ENCODE results near the gene AGAP3. TPM values are rescaled to one million over a fixed set of nuclear protein-coding genes. Genes with fewer than 3 reads are reported as not detected.

The AGAP3 gene
- total RNA-seq, 1 donor from 2014 or later, result 206 TPM

DNA sequence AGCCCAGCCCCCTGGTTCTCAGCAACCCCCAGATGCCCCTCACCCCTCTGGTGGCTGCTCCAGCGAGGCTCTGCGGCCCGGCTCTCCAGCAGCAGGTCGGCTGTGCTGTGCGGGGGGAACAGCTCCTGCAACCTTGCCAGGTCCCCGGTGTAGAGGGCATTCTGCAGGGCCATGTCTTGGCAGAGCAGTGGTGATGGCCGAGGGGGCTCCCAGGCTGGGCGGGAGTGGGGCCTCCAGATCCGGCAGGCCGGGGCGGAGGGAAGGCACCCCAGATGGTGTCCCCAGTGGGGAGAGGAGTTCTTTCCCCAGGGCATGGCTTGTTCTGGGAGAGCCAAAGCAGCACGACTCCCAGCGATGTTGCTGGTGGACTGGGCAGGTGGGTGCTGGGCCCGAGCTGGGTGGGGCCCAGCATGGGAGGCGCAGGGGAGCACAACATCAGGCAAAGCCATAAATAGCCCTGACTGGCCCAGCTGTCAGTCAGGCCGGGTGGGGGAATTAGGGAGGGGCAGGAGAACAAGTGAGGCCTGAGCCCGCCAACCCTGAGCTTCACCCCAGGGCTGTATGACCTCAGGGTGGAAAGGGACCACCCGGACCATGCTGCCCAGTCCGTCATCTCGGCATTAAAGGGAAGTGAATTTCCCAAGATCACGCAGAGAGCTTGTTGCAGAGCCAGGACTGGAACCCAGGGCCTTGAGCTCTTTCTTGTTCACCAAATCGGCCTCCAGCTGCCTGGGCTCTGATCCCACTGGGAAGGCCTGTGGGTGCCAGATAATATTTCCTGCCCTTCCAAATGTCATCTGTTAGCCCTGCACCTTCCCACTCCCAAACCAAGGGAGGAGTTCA is 101.4 kb downstream of the AGAP3 start:
- Mint-ChIP-seq H3K27ac (ENCODE audit: unreplicated experiment) (no peak overlapping the region), H3K4me1 (ENCODE audit: unreplicated experiment) (peaks cover 17% of the 10 kb centered on the region), H3K27me3 (ENCODE audit: unreplicated experiment) (peaks cover 13% of the 10 kb centered on the region), H3K4me3 (ENCODE audit: unreplicated experiment) (no peak overlapping the region), H3K9me3 (ENCODE audit: unreplicated experiment) (no peaks in the 10 kb centered on the region), H3K36me3 (ENCODE audit: low read depth, unreplicated experiment) (no peaks in the 10 kb centered on the region)
- DNase-seq (ENCODE audit: low spot score), result no peak
- TF ChIP-seq CTCF (IDR thresholded peaks at IDR 0.05; ENCODE audit: unreplicated experiment), result no peak

GRCh38 chr7:151188252-151188542 is 101.9 kb downstream of the AGAP3 start:
- no peak for TF ChIP-seq CTCF (IDR thresholded peaks at IDR 0.05; ENCODE audit: unreplicated experiment)
- H3K27ac Mint-ChIP-seq (ENCODE audit: unreplicated experiment), result no peak overlapping the region
- no peak for DNase-seq (ENCODE audit: low spot score)
- H3K27me3 Mint-ChIP-seq (ENCODE audit: unreplicated experiment), result peaks cover 13% of the 10 kb centered on the region
- H3K4me3 Mint-ChIP-seq (ENCODE audit: unreplicated experiment), result no peak overlapping the region
- peaks cover 17% of the 10 kb centered on the region for H3K4me1 Mint-ChIP-seq (ENCODE audit: unreplicated experiment)
- no peaks in the 10 kb centered on the region for H3K9me3 Mint-ChIP-seq (ENCODE audit: unreplicated experiment)
- H3K36me3 Mint-ChIP-seq (ENCODE audit: low read depth, unreplicated experiment), result no peaks in the 10 kb centered on the region

DNA sequence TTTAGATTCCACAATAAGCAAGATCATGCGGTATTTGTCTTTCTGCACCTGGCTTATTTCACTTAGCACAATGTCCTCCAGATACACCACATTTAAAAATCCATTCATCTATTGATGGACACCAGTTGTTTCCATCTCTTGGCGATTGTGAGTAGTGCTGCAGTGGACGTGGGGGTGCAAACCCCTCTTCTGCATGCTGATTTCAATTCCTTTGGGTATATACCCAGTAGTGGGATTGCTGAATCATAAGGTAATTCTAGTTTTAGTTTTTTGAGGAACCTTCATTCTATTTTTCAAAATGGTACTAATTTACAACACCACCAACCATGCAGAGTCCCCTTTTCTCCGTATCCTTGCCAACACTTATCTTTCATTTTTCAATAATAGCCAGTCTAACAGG is 102.8 kb downstream of the AGAP3 start:
- Mint-ChIP-seq H3K4me3 (ENCODE audit: unreplicated experiment) (no peak overlapping the region), H3K27ac (ENCODE audit: unreplicated experiment) (no peak overlapping the region), H3K9me3 (ENCODE audit: unreplicated experiment) (no peaks in the 10 kb centered on the region), H3K27me3 (ENCODE audit: unreplicated experiment) (peaks cover 13% of the 10 kb centered on the region), H3K4me1 (ENCODE audit: unreplicated experiment) (peaks cover 17% of the 10 kb centered on the region), H3K36me3 (ENCODE audit: low read depth, unreplicated experiment) (no peaks in the 10 kb centered on the region)
- no peak for TF ChIP-seq CTCF (IDR thresholded peaks at IDR 0.05; ENCODE audit: unreplicated experiment)
- no peak for DNase-seq (ENCODE audit: low spot score)

DNA sequence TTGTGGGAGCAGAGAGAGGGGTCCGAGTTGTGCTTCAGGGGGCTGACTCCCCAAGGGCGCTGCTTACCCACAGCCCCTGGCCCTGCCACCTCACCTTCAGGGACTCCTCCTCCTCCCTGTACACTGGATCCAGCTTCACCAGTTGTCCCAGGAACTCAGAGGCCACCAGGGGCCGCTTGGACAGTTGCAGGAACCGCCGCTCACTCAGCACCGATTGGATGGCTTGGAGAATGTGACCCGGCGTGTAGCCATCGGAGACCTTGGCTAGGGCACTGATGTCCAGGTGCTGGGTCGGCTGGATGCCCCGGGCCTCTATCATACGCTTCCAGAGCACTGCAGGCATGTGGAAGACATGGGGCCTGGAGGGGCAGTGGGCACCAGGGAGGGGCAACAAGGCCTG is 105.3 kb downstream of the AGAP3 start:
- Mint-ChIP-seq H3K9me3 (ENCODE audit: unreplicated experiment) (no peaks in the 10 kb centered on the region), H3K27ac (ENCODE audit: unreplicated experiment) (no peak overlapping the region), H3K4me3 (ENCODE audit: unreplicated experiment) (no peak overlapping the region), H3K27me3 (ENCODE audit: unreplicated experiment) (peaks cover 15% of the 10 kb centered on the region), H3K36me3 (ENCODE audit: low read depth, unreplicated experiment) (no peaks in the 10 kb centered on the region), H3K4me1 (ENCODE audit: unreplicated experiment) (peaks cover 23% of the 10 kb centered on the region)
- no peak for TF ChIP-seq CTCF (IDR thresholded peaks at IDR 0.05; ENCODE audit: unreplicated experiment)
- no peak for DNase-seq (ENCODE audit: low spot score)

GRCh38 chr7:151192002-151192539 is 105.8 kb downstream of the AGAP3 start:
- TF ChIP-seq CTCF (IDR thresholded peaks at IDR 0.05; ENCODE audit: unreplicated experiment), result no peak
- no peak for DNase-seq (ENCODE audit: low spot score)
- H3K9me3 Mint-ChIP-seq (ENCODE audit: unreplicated experiment), result no peaks in the 10 kb centered on the region
- peaks cover 15% of the 10 kb centered on the region for H3K27me3 Mint-ChIP-seq (ENCODE audit: unreplicated experiment)
- no peaks in the 10 kb centered on the region for H3K36me3 Mint-ChIP-seq (ENCODE audit: low read depth, unreplicated experiment)
- H3K4me1 Mint-ChIP-seq (ENCODE audit: unreplicated experiment), result peaks cover 23% of the 10 kb centered on the region
- no peak overlapping the region for H3K27ac Mint-ChIP-seq (ENCODE audit: unreplicated experiment)
- H3K4me3 Mint-ChIP-seq (ENCODE audit: unreplicated experiment), result no peak overlapping the region
